ENCODE results near the gene HCN2.
"Not testable (repeated sequence)": the region's sequence is repeated elsewhere in the genome, so short reads cannot be mapped to it uniquely, and the experiment has no call there.

HCN2 gene

GRCh38 chr19:572140-572742 lies 17.4 kb upstream of the HCN2 start, which contains the start of gene BSG:
Gene BSG, plus strand, starts transcription at chr19:572596. Its CDS starts 39 bp downstream, at chr19:572635.
- peak; percentile 99 for DNase-seq

- DNase-seq: peak; percentile 44
Observed at GRCh38 chr19:572743-573518, 16.8 kb upstream of the HCN2 start.

GRCh38 chr19:573519-573825 lies 16.2 kb upstream of the HCN2 start:
- no peak for DNase-seq

DNA sequence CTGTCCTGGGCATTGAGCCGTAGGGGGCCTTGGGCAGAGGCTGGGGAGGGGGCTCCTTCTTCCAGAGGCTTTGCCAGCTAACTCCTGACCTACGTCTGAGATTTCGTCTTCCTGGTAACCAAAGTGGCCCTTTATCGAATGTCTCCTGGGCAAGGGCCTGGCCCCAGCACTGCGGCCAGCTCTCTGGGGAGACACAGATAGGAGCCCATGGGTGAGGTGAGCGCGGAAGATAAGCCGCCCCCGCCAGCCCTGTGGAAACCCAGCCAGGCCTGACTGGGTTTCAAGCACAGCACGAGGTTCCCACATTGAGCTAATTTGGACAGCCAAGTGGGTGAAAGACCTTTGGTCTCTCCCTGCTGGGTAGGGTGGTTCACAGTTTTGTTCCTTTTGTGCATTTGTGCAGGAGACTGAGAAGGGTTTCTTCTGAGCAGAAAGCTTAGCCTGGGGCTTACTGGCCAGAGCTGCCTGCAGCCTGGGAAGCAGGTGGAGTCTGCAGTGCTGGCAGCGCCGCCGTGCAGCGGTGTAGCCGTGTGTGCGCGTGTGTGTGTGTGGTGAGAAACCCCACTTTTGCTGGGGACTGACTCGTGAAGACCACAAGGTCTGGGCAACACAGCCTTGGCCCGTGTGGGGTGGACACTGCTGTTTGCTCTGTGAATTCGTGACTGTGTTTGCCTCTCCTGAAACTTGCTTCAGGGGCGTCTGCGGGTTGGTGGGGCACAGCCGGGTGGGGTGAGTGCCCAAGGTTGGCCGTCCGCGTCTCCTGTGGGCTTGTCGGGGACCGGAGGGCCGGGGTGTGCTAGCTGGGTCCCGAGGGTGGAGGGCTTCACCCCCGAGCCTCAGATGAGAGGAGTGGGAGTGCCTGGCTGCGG lies 14.8 kb upstream of the HCN2 start:
- DNase-seq: peak; percentile 96

- peak; percentile 84 for DNase-seq
Observed at GRCh38 chr19:575527-576506, 13.9 kb upstream of the HCN2 start.

GRCh38 chr19:576768-577438 lies 12.8 kb upstream of the HCN2 start:
- no peak for DNase-seq

DNA sequence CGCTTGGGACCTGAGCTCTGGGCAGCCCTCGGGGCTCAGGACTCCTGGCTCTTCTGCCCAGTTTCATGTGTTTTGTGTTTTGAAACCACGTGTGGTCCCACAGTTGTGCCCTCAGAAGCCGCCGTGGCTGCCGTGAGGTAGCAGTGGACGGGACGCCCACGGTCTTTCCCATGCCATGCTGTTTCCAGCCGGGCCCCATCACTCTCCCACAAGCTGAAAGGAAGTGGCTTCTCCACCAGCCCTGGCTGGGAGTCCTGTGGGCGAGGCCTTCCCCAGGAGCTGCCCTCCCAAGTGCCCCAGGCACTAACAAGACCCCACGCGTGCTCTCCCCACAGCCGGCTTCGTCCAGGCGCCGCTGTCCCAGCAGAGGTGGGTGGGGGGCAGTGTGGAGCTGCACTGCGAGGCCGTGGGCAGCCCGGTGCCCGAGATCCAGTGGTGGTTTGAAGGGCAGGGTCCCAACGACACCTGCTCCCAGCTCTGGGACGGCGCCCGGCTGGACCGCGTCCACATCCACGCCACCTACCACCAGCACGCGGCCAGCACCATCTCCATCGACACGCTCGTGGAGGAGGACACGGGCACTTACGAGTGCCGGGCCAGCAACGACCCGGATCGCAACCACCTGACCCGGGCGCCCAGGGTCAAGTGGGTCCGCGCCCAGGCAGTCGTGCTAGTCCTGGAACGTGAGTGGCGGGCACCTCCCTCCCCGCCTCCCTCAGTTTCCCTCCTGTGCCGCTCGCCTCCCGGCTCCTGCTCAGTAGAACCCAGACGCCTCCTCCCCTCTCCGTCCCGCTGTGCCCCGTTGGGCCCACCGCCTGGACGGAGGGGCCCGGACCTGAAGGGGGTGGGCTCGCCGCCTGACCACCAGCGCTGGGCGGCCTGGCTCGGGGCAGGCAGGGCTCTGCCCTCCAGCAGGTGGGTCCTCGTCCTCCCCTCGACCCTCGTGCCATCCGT lies 12.0 kb upstream of the HCN2 start:
- DNase-seq: no peak

GRCh38 chr19:579111-579841 lies 10.4 kb upstream of the HCN2 start:
- no peak for DNase-seq

DNA sequence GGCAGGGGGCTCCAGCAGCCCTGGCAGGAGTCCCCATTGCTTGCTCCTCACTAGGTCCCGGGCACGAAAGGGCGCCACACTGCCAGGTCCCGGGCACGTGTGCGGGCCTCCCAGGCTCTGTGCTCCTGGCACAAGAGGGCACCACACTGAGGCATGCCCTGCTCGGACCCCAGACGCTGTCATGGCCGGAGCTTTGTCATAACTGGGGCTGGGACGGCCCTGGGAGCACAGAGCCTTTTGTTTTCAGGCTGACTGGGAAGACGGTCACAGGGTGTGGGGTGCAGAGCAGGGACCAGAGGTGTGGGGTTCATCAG lies 9.9 kb upstream of the HCN2 start:
- no peak for DNase-seq

DNA sequence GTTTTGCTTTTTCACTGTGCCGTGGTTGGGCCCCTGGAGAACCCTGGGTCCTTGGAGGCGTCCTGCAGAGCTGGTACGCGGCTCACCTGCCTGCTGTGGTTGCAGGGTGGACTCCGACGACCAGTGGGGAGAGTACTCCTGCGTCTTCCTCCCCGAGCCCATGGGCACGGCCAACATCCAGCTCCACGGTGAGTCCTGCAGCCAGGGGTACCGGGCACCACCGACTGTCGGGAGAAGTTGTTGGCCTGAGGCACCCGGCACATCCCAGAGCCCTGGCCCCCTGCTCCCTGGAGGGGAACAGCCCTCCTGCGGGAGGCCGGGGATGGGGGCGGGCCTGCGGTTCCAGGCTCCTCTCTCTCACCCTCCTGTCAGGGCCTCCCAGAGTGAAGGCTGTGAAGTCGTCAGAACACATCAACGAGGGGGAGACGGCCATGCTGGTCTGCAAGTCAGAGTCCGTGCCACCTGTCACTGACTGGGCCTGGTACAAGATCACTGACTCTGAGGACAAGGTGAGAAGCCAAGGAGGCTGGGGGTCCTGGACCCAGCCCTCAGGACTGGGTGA lies 9.3 kb upstream of the HCN2 start:
- DNase-seq: no peak

- DNase-seq: no peak
Observed at GRCh38 chr19:581399-582111, 8.1 kb upstream of the HCN2 start.

DNA sequence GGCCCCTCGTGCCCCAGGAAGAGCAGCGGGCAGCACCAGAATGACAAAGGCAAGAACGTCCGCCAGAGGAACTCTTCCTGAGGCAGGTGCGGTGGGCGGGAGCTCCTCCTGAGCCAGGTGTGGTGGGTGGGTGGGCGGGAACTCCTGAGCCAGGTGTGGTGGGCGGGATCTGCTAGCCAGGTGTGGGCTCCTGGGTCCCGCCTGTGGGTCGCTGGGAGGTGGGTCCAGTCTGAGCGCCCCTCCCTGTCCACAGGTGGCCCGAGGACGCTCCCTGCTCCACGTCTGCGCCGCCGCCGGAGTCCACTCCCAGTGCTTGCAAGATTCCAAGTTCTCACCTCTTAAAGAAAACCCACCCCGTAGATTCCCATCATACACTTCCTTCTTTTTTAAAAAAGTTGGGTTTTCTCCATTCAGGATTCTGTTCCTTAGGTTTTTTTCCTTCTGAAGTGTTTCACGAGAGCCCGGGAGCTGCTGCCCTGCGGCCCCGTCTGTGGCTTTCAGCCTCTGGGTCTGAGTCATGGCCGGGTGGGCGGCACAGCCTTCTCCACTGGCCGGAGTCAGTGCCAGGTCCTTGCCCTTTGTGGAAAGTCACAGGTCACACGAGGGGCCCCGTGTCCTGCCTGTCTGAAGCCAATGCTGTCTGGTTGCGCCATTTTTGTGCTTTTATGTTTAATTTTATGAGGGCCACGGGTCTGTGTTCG lies 7.0 kb upstream of the HCN2 start:
- no peak for DNase-seq

GRCh38 chr19:583198-583967 lies 6.3 kb upstream of the HCN2 start:
- DNase-seq: no peak

DNA sequence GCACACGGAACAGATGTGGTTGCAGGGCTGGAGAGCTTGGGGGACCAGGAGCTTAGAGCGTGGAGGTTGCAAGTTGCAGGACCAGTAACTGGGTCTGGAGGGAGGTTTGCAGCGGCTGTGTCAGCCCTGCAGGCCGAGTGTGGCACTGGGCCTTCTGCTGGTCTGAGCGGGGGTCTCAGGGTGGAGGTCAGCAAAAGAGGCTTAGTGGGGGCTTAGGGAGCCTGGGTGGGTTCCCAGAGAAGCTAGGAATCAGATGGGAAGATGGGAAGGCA lies 5.8 kb upstream of the HCN2 start:
- no peak for DNase-seq

DNA sequence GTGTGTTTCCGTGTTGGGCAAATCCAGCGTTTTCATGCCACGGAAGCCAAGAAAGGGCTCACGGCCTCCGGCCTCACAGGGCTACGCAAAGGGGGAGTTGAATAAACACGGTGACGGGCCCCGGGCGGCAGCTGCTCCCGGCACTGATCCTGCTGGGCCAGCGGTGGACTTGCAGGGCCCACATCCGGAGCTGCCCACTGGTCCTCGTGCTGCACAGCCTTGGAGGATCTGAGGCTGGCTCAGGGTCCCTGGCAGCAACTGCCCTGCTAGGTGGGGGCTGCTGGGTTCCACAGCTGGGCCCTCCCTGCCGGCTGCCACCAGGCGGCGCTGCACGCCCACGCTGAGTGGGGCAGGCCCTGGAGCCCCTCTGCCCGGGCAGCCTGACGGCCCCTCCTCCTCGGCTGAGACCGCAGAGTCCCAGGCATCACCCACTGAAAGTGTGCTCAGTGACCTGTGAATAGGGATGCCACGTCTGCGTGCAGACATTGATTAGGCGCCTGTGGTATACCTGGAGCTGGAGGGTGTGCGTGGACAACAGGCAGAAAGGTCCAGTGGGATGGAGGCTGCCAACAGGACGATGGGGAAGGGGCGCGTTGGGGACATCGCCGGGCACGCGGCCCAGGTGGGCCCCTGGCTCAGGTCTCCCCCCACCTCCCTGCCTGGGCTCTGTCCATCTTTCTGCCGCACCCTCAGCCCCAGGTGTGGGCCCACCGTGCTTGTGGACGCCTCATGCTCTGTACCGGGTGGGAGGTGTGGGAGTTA lies 5.3 kb upstream of the HCN2 start:
- DNase-seq: peak; percentile 55

DNA sequence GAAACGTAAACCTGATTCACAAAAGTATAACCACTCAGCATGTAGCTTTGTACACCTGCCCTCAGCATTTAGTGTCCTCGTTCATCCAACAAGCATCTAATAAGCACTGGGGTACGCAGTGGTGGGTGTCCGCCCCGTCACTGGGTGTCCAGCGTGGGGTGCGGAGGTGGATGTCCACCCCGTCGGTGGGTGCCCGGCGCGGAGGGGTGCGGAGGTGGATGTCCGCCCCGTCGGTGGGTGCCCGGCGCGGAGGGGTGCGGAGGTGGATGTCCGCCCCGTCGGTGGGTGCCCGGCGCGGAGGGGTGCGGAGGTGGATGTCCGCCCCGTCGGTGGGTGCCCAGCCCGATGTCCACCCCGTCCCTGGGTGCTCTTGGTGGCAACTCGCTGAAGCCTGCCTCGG lies 4.5 kb upstream of the HCN2 start:
- not testable (repeated sequence) for DNase-seq

DNA sequence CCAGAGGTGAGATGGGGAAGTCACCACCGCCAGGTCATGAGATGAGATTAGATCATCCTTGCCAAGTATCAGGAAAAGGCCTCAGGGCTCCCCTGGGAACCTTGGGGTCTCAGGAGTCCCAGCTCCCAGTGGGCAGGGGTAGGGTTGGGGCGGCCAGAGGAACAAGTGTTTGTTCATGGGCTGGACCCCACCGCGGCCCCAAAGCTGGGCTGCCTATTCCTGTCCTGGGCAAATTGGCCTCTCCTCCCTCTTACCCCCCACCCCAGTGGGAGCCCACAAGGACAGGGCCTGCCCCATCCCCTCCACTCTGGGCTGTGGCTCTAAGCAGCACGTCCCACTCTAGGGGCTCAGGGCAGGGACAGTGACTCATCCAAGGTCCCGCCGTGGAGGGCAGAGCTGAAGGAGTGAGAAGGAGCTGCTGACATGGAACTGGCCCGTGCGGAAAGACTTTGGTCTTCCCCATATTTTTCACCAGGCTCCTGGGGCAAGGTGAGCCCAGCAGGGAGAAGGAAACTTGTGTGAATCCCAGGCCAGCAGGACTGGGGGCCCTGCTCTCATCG lies 4.0 kb upstream of the HCN2 start:
- no peak for DNase-seq
